HEK293 (cell line): ENCODE data around the gene THUMPD3.

Experiments used
- GLIS2 ChIP-seq: fragments of 450-650 bp; formaldehyde crosslinking; IDR thresholded peaks from 2 replicates; pipeline ENCODE4 v1.5.1; 2016; ENCODE audit warnings: missing biosample characterization, missing genetic modification characterization
- HOXA7 ChIP-seq: sonication (generic); formaldehyde crosslinking; IDR thresholded peaks from 2 replicates; pipeline ENCODE4 v1.8.1; 2022; ENCODE audit warnings: missing genetic modification reagents, borderline replicate concordance
- INSM2 ChIP-seq: fragments of 450-650 bp; formaldehyde crosslinking; IDR thresholded peaks from 2 replicates; pipeline ENCODE4 v1.5.1; 2016; ENCODE audit warnings: missing biosample characterization, missing genetic modification characterization
- KLF7 ChIP-seq: fragments of 450-650 bp; formaldehyde crosslinking; IDR thresholded peaks from 2 replicates; pipeline ENCODE4 v1.5.1; 2016; ENCODE audit warnings: missing biosample characterization, missing genetic modification characterization, borderline replicate concordance
- PRDM10 ChIP-seq: fragments of 450-650 bp; formaldehyde crosslinking; IDR thresholded peaks from 2 replicates; pipeline ENCODE4 v1.5.1; 2016; ENCODE audit warnings: missing biosample characterization, missing genetic modification characterization
- SCRT1 ChIP-seq: fragments of 450-650 bp; formaldehyde crosslinking; IDR thresholded peaks from 2 replicates; pipeline ENCODE4 v1.5.1; 2016; ENCODE audit warnings: missing biosample characterization, missing genetic modification characterization, borderline replicate concordance
- SP2 ChIP-seq: fragments of 450-650 bp; formaldehyde crosslinking; IDR thresholded peaks from 2 replicates; pipeline ENCODE4 v1.5.1; 2016; ENCODE audit warnings: missing biosample characterization, missing genetic modification characterization
- TRIM28 ChIP-seq: IDR thresholded peaks from 2 replicates; pipeline ENCODE4 v1.6.1; 2011; ENCODE audit warnings: low read length, control low read depth, borderline replicate concordance
- ZBTB10 ChIP-seq: fragments of 450-650 bp; formaldehyde crosslinking; IDR thresholded peaks from 2 replicates; pipeline ENCODE4 v1.5.1; 2016; ENCODE audit warnings: missing biosample characterization, missing genetic modification characterization
- ZBTB26 ChIP-seq: fragments of 450-650 bp; formaldehyde crosslinking; optimal IDR thresholded peaks from 2 replicates; pipeline ENCODE3; 2016; ENCODE audit warnings: missing biosample characterization, mild to moderate bottlenecking, missing genetic modification characterization
- ZBTB48 ChIP-seq: fragments of 450-650 bp; formaldehyde crosslinking; IDR thresholded peaks from 2 replicates; pipeline ENCODE4 v1.5.1; 2016; ENCODE audit warnings: missing biosample characterization, missing genetic modification characterization
- ZBTB8A ChIP-seq: fragments of 450-650 bp; formaldehyde crosslinking; IDR thresholded peaks from 2 replicates; pipeline ENCODE4 v1.5.1; 2016; ENCODE audit warnings: missing biosample characterization, missing genetic modification characterization
- ZFP3 ChIP-seq: fragments of 450-650 bp; formaldehyde crosslinking; IDR thresholded peaks from 2 replicates; pipeline ENCODE4 v1.5.1; 2016; ENCODE audit warnings: low read depth, missing biosample characterization, missing genetic modification characterization
- ZNF133 ChIP-seq: fragments of 450-650 bp; formaldehyde crosslinking; IDR thresholded peaks from 2 replicates; pipeline ENCODE4 v1.5.1; 2016; ENCODE audit warnings: missing biosample characterization, missing genetic modification characterization
- ZNF169 ChIP-seq: fragments of 450-650 bp; formaldehyde crosslinking; IDR thresholded peaks from 2 replicates; pipeline ENCODE4 v1.5.1; 2016; ENCODE audit warnings: missing biosample characterization, missing genetic modification characterization
- ZNF184 ChIP-seq: fragments of 450-650 bp; IDR thresholded peaks from 2 replicates; pipeline ENCODE4 v1.5.1; 2018; ENCODE audit warnings: missing biosample characterization, mild to moderate bottlenecking, missing genetic modification characterization
- ZNF24 ChIP-seq: fragments of 450-650 bp; formaldehyde crosslinking; IDR thresholded peaks from 2 replicates; pipeline ENCODE4 v1.5.1; 2016; ENCODE audit warnings: missing biosample characterization, missing genetic modification characterization
- ZNF354C ChIP-seq: fragments of 450-650 bp; formaldehyde crosslinking; IDR thresholded peaks from 2 replicates; pipeline ENCODE4 v1.5.1; 2016; ENCODE audit warnings: missing biosample characterization, missing genetic modification characterization, low read depth, borderline replicate concordance
- ZNF37A ChIP-seq: fragments of 450-650 bp; IDR thresholded peaks from 2 replicates; pipeline ENCODE4 v1.5.1; 2018; ENCODE audit warnings: missing biosample characterization, missing genetic modification characterization
- ZNF416 ChIP-seq: fragments of 450-650 bp; formaldehyde crosslinking; IDR thresholded peaks from 2 replicates; pipeline ENCODE4 v1.5.1; 2016; ENCODE audit warnings: missing biosample characterization, missing genetic modification characterization
- ZNF426 ChIP-seq: fragments of 450-650 bp; formaldehyde crosslinking; IDR thresholded peaks from 2 replicates; pipeline ENCODE4 v1.5.1; 2017; ENCODE audit warnings: missing biosample characterization, missing genetic modification characterization, mild to moderate bottlenecking, inconsistent platforms, moderate library complexity
- ZNF510 ChIP-seq: fragments of 450-650 bp; formaldehyde crosslinking; IDR thresholded peaks from 2 replicates; pipeline ENCODE4 v1.5.1; 2018; ENCODE audit warnings: mild to moderate bottlenecking, missing genetic modification characterization, missing biosample characterization; ENCODE audit not compliant: insufficient replicate concordance
- ZNF580 ChIP-seq: fragments of 450-650 bp; formaldehyde crosslinking; IDR thresholded peaks from 2 replicates; pipeline ENCODE4 v1.5.1; 2016; ENCODE audit warnings: missing biosample characterization, missing genetic modification characterization
- ZNF600 ChIP-seq: fragments of 450-650 bp; formaldehyde crosslinking; IDR thresholded peaks from 2 replicates; pipeline ENCODE4 v1.5.1; 2016; ENCODE audit warnings: missing biosample characterization, missing genetic modification characterization
- ZNF623 ChIP-seq: fragments of 450-650 bp; formaldehyde crosslinking; IDR thresholded peaks from 2 replicates; pipeline ENCODE4 v1.5.1; 2016; ENCODE audit warnings: missing biosample characterization, missing genetic modification characterization
- ZNF670 ChIP-seq: fragments of 450-650 bp; formaldehyde crosslinking; IDR thresholded peaks from 2 replicates; pipeline ENCODE4 v1.5.1; 2016; ENCODE audit warnings: missing biosample characterization, missing genetic modification characterization, low read depth
- ZNF677 ChIP-seq: fragments of 450-650 bp; IDR thresholded peaks from 2 replicates; pipeline ENCODE4 v1.5.0; 2018; ENCODE audit warnings: missing biosample characterization, mild to moderate bottlenecking, missing genetic modification characterization, moderate library complexity
- ZNF704 ChIP-seq: fragments of 450-650 bp; formaldehyde crosslinking; IDR thresholded peaks from 2 replicates; pipeline ENCODE4 v1.5.1; 2016; ENCODE audit warnings: missing biosample characterization, missing genetic modification characterization
- ZNF707 ChIP-seq: fragments of 450-650 bp; formaldehyde crosslinking; IDR thresholded peaks from 2 replicates; pipeline ENCODE4 v1.5.1; 2016; ENCODE audit warnings: missing biosample characterization, missing genetic modification characterization
- ZNF791 ChIP-seq: fragments of 450-650 bp; formaldehyde crosslinking; IDR thresholded peaks from 2 replicates; pipeline ENCODE4 v1.5.1; 2016; ENCODE audit warnings: missing biosample characterization, missing genetic modification characterization

The THUMPD3 gene

GRCh38 chr3:9396632-9397331 lies 33.9 kb downstream of the THUMPD3 start (continued):
- TF ChIP-seq PRDM10 (tag by site-specific recombination) (peak; percentile 98), GLIS2 (peak; percentile 99), ZFP3 (no peak), ZBTB10 (tag by site-specific recombination) (peak; percentile 68; the same call in 1 of the 2 replicates), ZNF623 (tag by site-specific recombination) (peak; percentile 26; the same call in 1 of the 2 replicates), ZNF184 (tag by site-specific recombination) (0 out of 2 replicates have a peak, but pooled peaks have one; percentile 73), ZNF37A (tag by site-specific recombination) (no peak), ZNF426 (tag by site-specific recombination) (no peak), SCRT1 (no peak), ZNF169 (tag by site-specific recombination) (no peak), KLF7 (peak; percentile 95), ZBTB48 (peak; percentile 31; the same call in 1 of the 2 replicates), HOXA7 (CRISPR knock-in tag) (no peak), ZBTB8A (tag by site-specific recombination) (peak; percentile 77), ZNF670 (tag by site-specific recombination) (no peak), ZNF354C (tag by site-specific recombination) (no peak), ZNF791 (tag by site-specific recombination) (no peak), INSM2 (tag by site-specific recombination) (no peak), ZNF416 (tag by site-specific recombination) (no peak), ZNF24 (tag by site-specific recombination) (no peak; the same call in 1 of the 2 replicates), ZNF580 (peak; percentile 97), SP2 (peak; percentile 94), ZNF510 (tag by site-specific recombination) (no peak), TRIM28 (no peak), ZBTB26 (tag by site-specific recombination) (peak; percentile 92), ZNF133 (tag by site-specific recombination) (no peak), ZNF707 (tag by site-specific recombination) (no peak), ZNF677 (tag by site-specific recombination) (no peak), ZNF704 (tag by site-specific recombination) (no peak), ZNF600 (tag by site-specific recombination) (0 out of 2 replicates have a peak, but pooled peaks have one; percentile 45)
